Lower leg skin (tissue), 4 donors: ENCODE measurements around the gene CYP8B1. TPM values are rescaled to one million over a fixed set of nuclear protein-coding genes. Genes with fewer than 3 reads are reported as not detected.

Experiments
- DNase-seq, 2 donors: peaks; one replicate each; pipeline ENCODE4 v3.0.0-alpha.2; 2019; ENCODE audit warnings: low spot score in 2 of 2
- H3K4me3 ChIP-seq: fragments of 200-600 bp; sonication (generic); 2 replicates; pipeline ENCODE4 v1.5.1; 2017; ENCODE audit warnings: mild to moderate bottlenecking, low read depth; ENCODE audit not compliant: poor library complexity, severe bottlenecking
- POLR2A ChIP-seq, 2 donors: fragments of 450-650 bp; IDR thresholded peaks; one replicate each; pipeline ENCODE4 v1.6.1; 2016 to 2017; ENCODE audit warnings: antibody characterized with exemption in 2 of 2, mild to moderate bottlenecking in 1 of 2, moderate library complexity in 1 of 2
- WGBS, 2 donors: methylation state at CpG; one replicate each; pipeline ENCODE4 v1.1.5; 2018; 5-methylcytosine and 5-hydroxymethylcytosine counted together
- intact Hi-C: fragments of 100-400 bp; cut with DNase I; formaldehyde crosslinking; loops from one replicate; pipeline ENCODE4 v1.15.0; 2023; ENCODE audit warnings: low total_unique reads
- total RNA-seq, 4 donors: library from RNA; depleted of rRNA; stranded (reverse); fragments of >200 nt; gene quantifications; one replicate each; pipeline ENCODE4 v1.1.0, GENCODE V29; 2016
- TF ChIP-seq, protein P1 (sequence below), 3 donors: fragments of 450-650 bp; IDR thresholded peaks; one replicate each; pipeline ENCODE4 v1.5.1; 2016; ENCODE audit warnings: antibody characterized with exemption in 3 of 3, mild to moderate bottlenecking in 3 of 3, moderate library complexity in 2 of 3

Gene CYP8B1
- total RNA-seq, 4 donors from 2014 or later = not detected

- TF ChIP-seq POLR2A (IDR thresholded peaks at IDR 0.05) = no peak
- TF ChIP-seq, protein P1, sequence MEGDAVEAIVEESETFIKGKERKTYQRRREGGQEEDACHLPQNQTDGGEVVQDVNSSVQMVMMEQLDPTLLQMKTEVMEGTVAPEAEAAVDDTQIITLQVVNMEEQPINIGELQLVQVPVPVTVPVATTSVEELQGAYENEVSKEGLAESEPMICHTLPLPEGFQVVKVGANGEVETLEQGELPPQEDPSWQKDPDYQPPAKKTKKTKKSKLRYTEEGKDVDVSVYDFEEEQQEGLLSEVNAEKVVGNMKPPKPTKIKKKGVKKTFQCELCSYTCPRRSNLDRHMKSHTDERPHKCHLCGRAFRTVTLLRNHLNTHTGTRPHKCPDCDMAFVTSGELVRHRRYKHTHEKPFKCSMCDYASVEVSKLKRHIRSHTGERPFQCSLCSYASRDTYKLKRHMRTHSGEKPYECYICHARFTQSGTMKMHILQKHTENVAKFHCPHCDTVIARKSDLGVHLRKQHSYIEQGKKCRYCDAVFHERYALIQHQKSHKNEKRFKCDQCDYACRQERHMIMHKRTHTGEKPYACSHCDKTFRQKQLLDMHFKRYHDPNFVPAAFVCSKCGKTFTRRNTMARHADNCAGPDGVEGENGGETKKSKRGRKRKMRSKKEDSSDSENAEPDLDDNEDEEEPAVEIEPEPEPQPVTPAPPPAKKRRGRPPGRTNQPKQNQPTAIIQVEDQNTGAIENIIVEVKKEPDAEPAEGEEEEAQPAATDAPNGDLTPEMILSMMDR (IDR thresholded peaks at IDR 0.05) = no peak
- intact Hi-C loops = no loop called here
- DNase-seq = no peak
- whole genome bisulfite sequencing, 2 donors = 66 to 68% methylated on average over 4 of the region's 4 CpGs
- no peak overlapping the region for H3K4me3 ChIP-seq
Observed at GRCh38 chr3:42906848-42907183, 31.1 kb upstream of the CYP8B1 start.

- 2 to 5% methylated on average over 25 to 47 of the region's 59 CpGs for WGBS, 2 donors
- peak in 1 of 2 donors; percentile 90 for DNase-seq
- TF ChIP-seq POLR2A (IDR thresholded peaks at IDR 0.05) = no peak
- TF ChIP-seq, protein P1 (IDR thresholded peaks at IDR 0.05) = no peak
- intact Hi-C loops = no loop called here
- peak within 1 kb of the TSS; percentile 59 for H3K4me3 ChIP-seq
Observed at GRCh38 chr3:42906070-42906847, 30.6 kb upstream of the CYP8B1 start, which contains the start of gene ZNF662. Gene ZNF662 (plus strand): TSS chr3:42906142. CDS start chr3:42908115, 1,973 bp downstream.

GRCh38 chr3:42905740-42906069 is 30.0 kb upstream of the CYP8B1 start:
- no peak for DNase-seq
- intact Hi-C loops = no loop called here
- TF ChIP-seq POLR2A (IDR thresholded peaks at IDR 0.05) = no peak
- TF ChIP-seq, protein P1 (IDR thresholded peaks at IDR 0.05) = no peak
- WGBS, 2 donors = 11 to 16% methylated on average over 12 of the region's 12 CpGs
- peak overlapping the region; percentile 59 for H3K4me3 ChIP-seq

- TF ChIP-seq, protein P1 (IDR thresholded peaks at IDR 0.05) = no peak
- TF ChIP-seq POLR2A (IDR thresholded peaks at IDR 0.05) = no peak
- 84 to 96% methylated on average over 1 of the region's 1 CpG for WGBS, 2 donors
- intact Hi-C loops = no loop called here
- H3K4me3 ChIP-seq = no peak overlapping the region
- DNase-seq = no peak
Observed at GRCh38 chr3:42904076-42904475, 28.4 kb upstream of the CYP8B1 start.

DNA sequence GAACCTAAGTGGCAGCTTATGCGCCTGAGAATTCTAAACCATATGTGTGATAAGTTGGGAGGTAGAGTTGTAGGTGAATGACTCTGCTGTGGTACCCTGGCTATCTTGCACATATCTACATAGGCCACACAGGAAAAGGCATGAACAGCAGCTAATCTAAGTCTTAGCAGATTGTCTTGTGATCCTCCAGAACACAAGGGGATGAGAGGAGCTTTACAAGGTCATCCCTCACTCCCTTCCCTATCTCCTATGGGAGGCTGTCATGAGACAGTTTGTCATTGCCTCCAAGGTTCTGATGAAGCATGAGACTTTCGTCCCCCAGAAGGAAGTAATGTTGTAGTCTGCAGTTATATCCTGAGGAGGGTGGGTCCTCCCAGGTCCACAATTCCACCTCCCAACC is 26.6 kb upstream of the CYP8B1 start:
- DNase-seq = no peak
- TF ChIP-seq, protein P1 (IDR thresholded peaks at IDR 0.05) = no peak
- no peak for TF ChIP-seq POLR2A (IDR thresholded peaks at IDR 0.05)
- WGBS, 2 donors = 55 to 84% methylated on average over 2 of the region's 2 CpGs
- H3K4me3 ChIP-seq = no peak overlapping the region
- intact Hi-C loops = no loop called here

DNA sequence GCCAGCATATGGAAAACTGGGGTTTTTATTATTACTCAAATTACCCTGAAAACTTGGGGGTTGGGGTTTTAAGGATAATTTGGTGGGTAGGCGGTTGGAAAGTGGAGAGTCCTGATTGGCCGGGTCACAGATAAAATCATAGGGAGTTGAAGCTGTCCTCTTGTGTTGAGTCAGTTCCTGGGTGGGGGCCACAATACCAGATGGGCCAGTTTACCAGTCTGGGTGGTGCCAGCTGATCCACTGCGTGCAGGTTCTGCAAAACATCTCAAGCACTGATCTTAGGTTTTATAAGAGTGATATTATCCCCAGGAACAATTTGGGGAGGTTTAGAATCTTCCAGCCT is 25.4 kb upstream of the CYP8B1 start:
- no peak overlapping the region for H3K4me3 ChIP-seq
- 46 to 62% methylated on average over 3 of the region's 3 CpGs for WGBS, 2 donors
- TF ChIP-seq, protein P1 (IDR thresholded peaks at IDR 0.05) = no peak
- no peak for TF ChIP-seq POLR2A (IDR thresholded peaks at IDR 0.05)
- DNase-seq = no peak
- intact Hi-C loops = no loop called here
